Loucy (cell line): ENCODE measurements around the gene GAN.
"Not testable (repeated sequence)": the region's sequence is repeated elsewhere in the genome, so short reads cannot be mapped to it uniquely, and the experiment has no call there.

Experiments
- H2AFZ ChIP-seq: fragments of 200-600 bp; sonication (generic); 2 replicates; pipeline ENCODE4 v1.6.0; 2016; ENCODE audit warnings: antibody characterized with exemption, mild to moderate bottlenecking, low read length, moderate library complexity
- H3F3A ChIP-seq: fragments of 200-600 bp; 2 replicates; pipeline ENCODE4 v1.6.0; 2016; ENCODE audit warnings: antibody characterized with exemption, low read depth, mild to moderate bottlenecking
- H3K27me3 ChIP-seq: fragments of 200-600 bp; sonication (generic); 2 replicates; pipeline ENCODE4 v1.6.1; 2014; ENCODE audit warnings: low read length, mild to moderate bottlenecking; ENCODE audit not compliant: insufficient read depth, poor library complexity, severe bottlenecking
- H3K36me3 ChIP-seq: fragments of 200-600 bp; sonication (generic); 2 replicates; pipeline ENCODE4 v1.6.1; 2016; ENCODE audit warnings: low read length; ENCODE audit not compliant: insufficient read depth
- H3K4me1 ChIP-seq: fragments of 200-600 bp; sonication (generic); 2 replicates; pipeline ENCODE4 v1.5.1; 2014; ENCODE audit warnings: low read length, mild to moderate bottlenecking; ENCODE audit not compliant: insufficient read depth, poor library complexity, severe bottlenecking
- H3K4me2 ChIP-seq: fragments of 200-600 bp; sonication (generic); 2 replicates; pipeline ENCODE4 v1.6.0; 2014; ENCODE audit warnings: antibody characterized with exemption, low read length, low read depth, mild to moderate bottlenecking; ENCODE audit not compliant: poor library complexity, severe bottlenecking
- H3K4me3 ChIP-seq: fragments of 200-600 bp; sonication (generic); 2 replicates; pipeline ENCODE4 v1.5.1; 2014; ENCODE audit warnings: low read length, mild to moderate bottlenecking, mixed read lengths; ENCODE audit not compliant: poor library complexity, severe bottlenecking
- H3K79me2 ChIP-seq: fragments of 200-600 bp; sonication (generic); 2 replicates; pipeline ENCODE4 v1.6.1; 2014; ENCODE audit warnings: low read length; ENCODE audit not compliant: insufficient read depth
- H3K9ac ChIP-seq: fragments of 200-600 bp; sonication (generic); 2 replicates; pipeline ENCODE4 v1.6.0; 2014; ENCODE audit warnings: mild to moderate bottlenecking, low read depth, low read length, moderate library complexity; ENCODE audit not compliant: poor library complexity, severe bottlenecking
- H3K9me2 ChIP-seq: fragments of 200-600 bp; sonication (generic); replicated peaks from 2 replicates; pipeline ENCODE4 v1.6.1; 2016; ENCODE audit warnings: low read depth, low read length, mixed read lengths
- H3K9me3 ChIP-seq: fragments of 200-600 bp; sonication (generic); 2 replicates; pipeline ENCODE4 v1.6.1; 2014; ENCODE audit warnings: mild to moderate bottlenecking, antibody characterized with exemption, low read length, low read depth; ENCODE audit not compliant: insufficient read depth
- H4K20me1 ChIP-seq: fragments of 200-600 bp; sonication (generic); 2 replicates; pipeline ENCODE4 v1.6.0; 2014; ENCODE audit warnings: antibody characterized with exemption, low read length, mild to moderate bottlenecking; ENCODE audit not compliant: insufficient read depth, poor library complexity, severe bottlenecking
- CTCF ChIP-seq: fragments of 200-600 bp; sonication (generic); conservative IDR thresholded peaks from 2 replicates; pipeline ENCODE4 v1.5.1; 2014; ENCODE audit warnings: mild to moderate bottlenecking, antibody characterized with exemption, low read length
- EZH2phosphoT487 ChIP-seq: fragments of 200-600 bp; IDR thresholded peaks from 2 replicates; pipeline ENCODE4 v1.6.1; 2018; ENCODE audit warnings: antibody characterized with exemption, mild to moderate bottlenecking, moderate library complexity, borderline replicate concordance

GAN gene

GRCh38 chr16:81403601-81404391 lies 89.0 kb downstream of the GAN start:
- no peak overlapping the region for H3K9ac ChIP-seq

GRCh38 chr16:81405002-81405401 lies 90.2 kb downstream of the GAN start:
- not testable (repeated sequence) for H3F3A ChIP-seq, H3K4me3 ChIP-seq, H3K27me3 ChIP-seq, H3K4me2 ChIP-seq, H3K9me2 ChIP-seq, H3K36me3 ChIP-seq, H3K9me3 ChIP-seq, H3K9ac ChIP-seq, H3K79me2 ChIP-seq, H2AFZ ChIP-seq, H4K20me1 ChIP-seq, H3K4me1 ChIP-seq

More at GRCh38 chr16:81403601-81404391, 89.0 kb downstream of the GAN start:
- Histone ChIP-seq H4K20me1 (no peaks in the 10 kb centered on the region), H3K9me3 (no peaks in the 10 kb centered on the region), H3K4me3 (peak overlapping the region; percentile 69), H3K27me3 (no peaks in the 10 kb centered on the region), H3K9me2 (no peaks in the 10 kb centered on the region), H3K4me2 (peak overlapping the region; percentile 80), H3K4me1 (no peaks in the 10 kb centered on the region), H3K79me2 (no peaks in the 10 kb centered on the region), H3F3A (no peaks in the 10 kb centered on the region), H2AFZ (peak overlapping the region; percentile 88), H3K36me3 (no peaks in the 10 kb centered on the region)
- TF ChIP-seq CTCF: peak; percentile 82
- no peak for TF ChIP-seq EZH2phosphoT487

GRCh38 chr16:81405702-81406113 lies 90.9 kb downstream of the GAN start:
- H3K79me2 ChIP-seq: no peaks in the 10 kb centered on the region
- H2AFZ ChIP-seq: no peak overlapping the region
- H3K9me3 ChIP-seq: no peaks in the 10 kb centered on the region
- no peaks in the 10 kb centered on the region for H3K4me1 ChIP-seq
- TF ChIP-seq CTCF: no peak
- no peak for TF ChIP-seq EZH2phosphoT487
- no peak overlapping the region for H3K9ac ChIP-seq
- H3K4me2 ChIP-seq: no peak overlapping the region
- no peak overlapping the region for H3K4me3 ChIP-seq
- H3K9me2 ChIP-seq: no peaks in the 10 kb centered on the region
- H3F3A ChIP-seq: no peaks in the 10 kb centered on the region
- no peaks in the 10 kb centered on the region for H3K27me3 ChIP-seq
- H4K20me1 ChIP-seq: no peaks in the 10 kb centered on the region
- no peaks in the 10 kb centered on the region for H3K36me3 ChIP-seq
